Ectodermal cell (in vitro differentiated cells): ENCODE measurements around the gene STRIT1.
"Not testable (repeated sequence)": the region's sequence is repeated elsewhere in the genome, so short reads cannot be mapped to it uniquely, and the experiment has no call there.

Experiments
- H3K27ac ChIP-seq: 2 replicates; pipeline ENCODE4 v1.7.0; 2013; ENCODE audit warnings: mild to moderate bottlenecking, low read depth, low read length; ENCODE audit not compliant: insufficient read depth, poor library complexity, severe bottlenecking
- H3K27me3 ChIP-seq: 2 replicates; pipeline ENCODE4 v1.7.0; 2013; ENCODE audit warnings: mild to moderate bottlenecking, low read length; ENCODE audit not compliant: insufficient read depth, control insufficient read depth, poor library complexity, severe bottlenecking
- H3K36me3 ChIP-seq: one replicate; pipeline ENCODE4 v1.7.0; 2013; ENCODE audit warnings: low read length; ENCODE audit not compliant: control insufficient read depth, insufficient read depth
- H3K4me1 ChIP-seq: one replicate; pipeline ENCODE4 v1.7.0; 2013; ENCODE audit warnings: low read length; ENCODE audit not compliant: control insufficient read depth, insufficient read depth
- H3K4me3 ChIP-seq: 2 replicates; pipeline ENCODE4 v1.7.0; 2013; ENCODE audit warnings: low read depth, low read length, control low read depth; ENCODE audit not compliant: insufficient read depth
- H3K9me3 ChIP-seq: 2 replicates; pipeline ENCODE4 v1.7.0; 2013; ENCODE audit warnings: mild to moderate bottlenecking, low read length, moderate library complexity; ENCODE audit not compliant: control insufficient read depth
- WGBS, 2 experiments: methylation state at CpG; one replicate each; pipeline ENCODE4 v1.1.7; 2013; ENCODE audit warnings: missing lambda C conversion rate in 2 of 2; 5-methylcytosine and 5-hydroxymethylcytosine counted together

The STRIT1 gene

DNA sequence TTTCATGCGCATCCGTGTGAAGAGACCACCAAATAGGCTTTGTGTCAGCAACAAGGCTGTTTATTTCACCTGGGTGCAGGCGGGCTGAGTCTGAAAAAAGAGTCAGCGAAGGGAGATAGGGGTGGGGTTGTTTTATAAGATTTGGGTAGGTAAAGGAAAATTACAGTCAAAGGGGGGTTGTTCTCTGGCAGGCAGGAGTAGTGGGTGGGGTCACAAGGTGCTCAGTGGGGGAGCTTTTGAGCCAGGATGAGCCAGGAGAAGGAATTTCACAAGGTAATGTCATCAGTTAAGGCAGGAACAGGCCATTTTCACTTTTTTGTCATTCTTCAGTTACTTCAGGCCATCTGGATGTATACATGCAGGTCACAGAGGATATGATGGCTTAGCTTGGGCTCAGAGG, 19.0 kb downstream of the STRIT1 start:
- H3K9me3 ChIP-seq, H3K36me3 ChIP-seq, H3K4me3 ChIP-seq, H3K4me1 ChIP-seq, H3K27me3 ChIP-seq, H3K27ac ChIP-seq: not testable (repeated sequence)
- 78 to 83% methylated on average over 4 of the region's 4 CpGs for WGBS, 2 experiments

- H3K36me3 ChIP-seq: no peaks in the 10 kb centered on the region
Measured at GRCh38 chr3:155271343-155271613, 22.2 kb downstream of the STRIT1 start.

DNA sequence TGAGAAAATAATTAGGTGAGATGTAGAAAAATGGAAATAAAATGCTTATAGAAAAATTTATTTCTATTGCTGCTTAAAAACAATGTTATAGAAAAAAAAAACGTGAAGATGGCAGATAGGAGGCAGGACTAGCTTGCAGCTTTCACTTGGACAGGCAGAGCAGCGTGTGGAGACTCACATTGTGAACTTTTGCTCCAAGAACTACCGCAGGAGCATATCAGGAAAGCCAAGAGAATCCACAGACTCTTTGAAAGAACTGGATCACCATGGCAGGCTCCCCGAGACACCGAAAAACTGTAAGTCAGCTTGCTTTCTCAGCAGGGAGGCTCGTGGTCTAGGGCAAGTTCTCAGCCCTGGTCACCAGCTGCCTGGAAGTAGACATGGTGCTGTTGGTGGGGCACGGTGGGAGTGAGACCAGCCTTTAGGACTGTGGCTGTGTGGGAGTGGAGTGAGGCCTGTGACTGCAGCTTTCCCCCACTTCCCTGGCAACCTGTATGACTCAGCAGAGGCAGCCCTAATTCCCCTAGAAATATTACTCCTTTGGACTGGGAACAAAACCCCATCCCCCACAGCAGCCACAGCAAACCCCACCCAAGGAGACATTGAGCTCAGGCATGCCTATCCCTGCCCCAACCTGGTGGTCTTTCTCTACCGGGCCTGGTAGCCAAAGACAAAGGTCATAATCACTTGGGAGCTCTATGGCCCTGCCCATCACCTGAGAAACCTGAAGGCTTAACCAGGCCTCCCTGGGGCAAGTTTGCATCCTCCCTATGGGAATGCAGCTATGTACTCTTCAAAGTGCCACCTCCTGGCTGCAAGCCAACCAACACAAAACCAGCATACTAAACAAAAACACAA, 22.8 kb downstream of the STRIT1 start:
- no peaks in the 10 kb centered on the region for H3K27me3 ChIP-seq
- no peak overlapping the region for H3K4me3 ChIP-seq
- no peak overlapping the region for H3K27ac ChIP-seq
- no peaks in the 10 kb centered on the region for H3K36me3 ChIP-seq
- 89 to 90% methylated on average over 8 of the region's 8 CpGs for WGBS, 2 experiments
- no peaks in the 10 kb centered on the region for H3K9me3 ChIP-seq
- no peaks in the 10 kb centered on the region for H3K4me1 ChIP-seq

More at GRCh38 chr3:155271343-155271613, 22.2 kb downstream of the STRIT1 start:
- 64 to 77% methylated on average over 1 of the region's 1 CpG for WGBS, 2 experiments
- H3K27ac ChIP-seq: no peak overlapping the region
- no peaks in the 10 kb centered on the region for H3K27me3 ChIP-seq
- H3K4me1 ChIP-seq: no peaks in the 10 kb centered on the region
- H3K9me3 ChIP-seq: no peaks in the 10 kb centered on the region
- H3K4me3 ChIP-seq: no peak overlapping the region

- Histone ChIP-seq H3K27me3 (no peaks in the 10 kb centered on the region), H3K4me3 (no peak overlapping the region), H3K9me3 (no peaks in the 10 kb centered on the region), H3K27ac (no peak overlapping the region), H3K4me1 (no peaks in the 10 kb centered on the region), H3K36me3 (no peaks in the 10 kb centered on the region)
- WGBS, 2 experiments: 99 to 100% methylated on average over 2 to 3 of the region's 3 CpGs
Measured at GRCh38 chr3:155270063-155270462, 23.4 kb downstream of the STRIT1 start.

DNA sequence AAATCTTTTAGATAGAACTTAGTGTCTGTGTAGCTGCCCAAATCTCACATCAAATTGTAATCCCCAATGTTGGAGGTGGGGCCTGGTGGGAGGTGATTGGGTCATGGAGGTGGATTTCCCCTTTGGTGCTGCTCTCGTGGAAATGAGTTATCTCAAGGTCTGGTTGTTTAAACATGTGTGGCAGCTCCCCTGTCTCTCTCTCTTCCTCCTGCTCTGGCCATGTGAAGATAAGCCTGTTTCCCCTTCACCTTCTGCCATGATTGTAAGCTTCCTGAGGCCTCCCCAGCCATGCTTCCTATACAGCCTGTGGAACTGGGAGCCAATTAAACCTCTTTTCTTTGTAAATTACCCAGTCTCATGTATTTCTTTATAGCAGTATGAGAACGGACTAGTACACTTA, 30.6 kb downstream of the STRIT1 start:
- H3K36me3 ChIP-seq, H3K27ac ChIP-seq, H3K27me3 ChIP-seq, H3K9me3 ChIP-seq, H3K4me3 ChIP-seq, H3K4me1 ChIP-seq: not testable (repeated sequence)
- 90 to 100% methylated on average over 2 of the region's 2 CpGs for WGBS, 2 experiments

- 97 to 100% methylated on average over 1 of the region's 1 CpG for WGBS, 2 experiments
- no peaks in the 10 kb centered on the region for H3K36me3 ChIP-seq
- H3K9me3 ChIP-seq: no peaks in the 10 kb centered on the region
- H3K27me3 ChIP-seq: no peaks in the 10 kb centered on the region
- H3K4me1 ChIP-seq: no peaks in the 10 kb centered on the region
- H3K27ac ChIP-seq: no peak overlapping the region
- no peak overlapping the region for H3K4me3 ChIP-seq
Measured at GRCh38 chr3:155262295-155262694, 31.2 kb downstream of the STRIT1 start.

GRCh38 chr3:155254445-155254844, 39.0 kb downstream of the STRIT1 start:
- Histone ChIP-seq H3K27ac (no peak overlapping the region), H3K9me3 (no peaks in the 10 kb centered on the region), H3K4me3 (no peak overlapping the region), H3K36me3 (no peaks in the 10 kb centered on the region), H3K27me3 (no peaks in the 10 kb centered on the region), H3K4me1 (no peaks in the 10 kb centered on the region)
- WGBS, 2 experiments: 69 to 74% methylated on average over 2 of the region's 2 CpGs

DNA sequence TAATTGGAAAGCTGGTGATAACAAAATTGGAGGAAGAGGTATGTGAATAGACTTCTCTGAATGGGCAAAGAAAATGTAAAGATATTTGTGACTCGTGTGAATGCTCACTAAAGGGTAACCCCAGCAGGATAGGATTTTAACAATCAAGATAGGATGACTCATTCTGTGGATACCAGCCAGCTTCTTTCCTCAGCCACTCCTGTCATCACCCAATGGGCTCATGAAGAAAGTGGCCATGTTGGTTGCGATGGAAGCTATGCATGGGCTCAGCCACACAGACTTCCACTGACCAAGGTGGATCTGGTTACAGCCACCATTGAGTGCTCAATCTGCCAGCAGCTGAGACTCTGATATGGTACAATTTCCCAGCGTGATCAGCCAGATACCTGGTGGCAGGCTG, 40.9 kb downstream of the STRIT1 start:
- Histone ChIP-seq H3K9me3 (no peaks in the 10 kb centered on the region), H3K27ac (no peak overlapping the region), H3K4me1 (no peaks in the 10 kb centered on the region), H3K27me3 (no peaks in the 10 kb centered on the region), H3K36me3 (no peaks in the 10 kb centered on the region), H3K4me3 (no peak overlapping the region)
- WGBS, 2 experiments: 89 to 91% methylated on average over 3 of the region's 3 CpGs

DNA sequence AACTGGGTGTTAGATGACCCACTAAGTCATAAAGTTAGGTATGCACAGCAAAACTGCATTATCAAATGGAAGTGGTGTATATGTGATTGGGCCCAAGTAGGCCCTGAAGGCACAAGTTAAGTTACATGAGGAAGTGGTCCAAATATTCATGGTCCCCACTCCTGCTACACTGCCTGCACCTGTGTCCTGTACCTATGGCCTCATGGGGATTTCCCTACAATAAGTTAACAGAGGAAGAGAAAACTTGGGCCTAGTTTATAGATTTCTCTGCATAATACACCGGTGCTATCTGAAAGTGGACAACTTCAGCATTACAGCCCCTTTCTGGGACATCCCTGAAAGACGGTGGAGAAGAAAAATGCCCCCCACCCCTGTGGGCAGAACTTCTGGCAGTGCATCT, 41.5 kb downstream of the STRIT1 start:
- H3K27ac ChIP-seq: no peak overlapping the region
- H3K4me1 ChIP-seq: no peaks in the 10 kb centered on the region
- 50% methylated on average over 2 of the region's 2 CpGs for WGBS, 2 experiments
- H3K27me3 ChIP-seq: no peaks in the 10 kb centered on the region
- no peak overlapping the region for H3K4me3 ChIP-seq
- H3K9me3 ChIP-seq: no peaks in the 10 kb centered on the region
- H3K36me3 ChIP-seq: no peaks in the 10 kb centered on the region

DNA sequence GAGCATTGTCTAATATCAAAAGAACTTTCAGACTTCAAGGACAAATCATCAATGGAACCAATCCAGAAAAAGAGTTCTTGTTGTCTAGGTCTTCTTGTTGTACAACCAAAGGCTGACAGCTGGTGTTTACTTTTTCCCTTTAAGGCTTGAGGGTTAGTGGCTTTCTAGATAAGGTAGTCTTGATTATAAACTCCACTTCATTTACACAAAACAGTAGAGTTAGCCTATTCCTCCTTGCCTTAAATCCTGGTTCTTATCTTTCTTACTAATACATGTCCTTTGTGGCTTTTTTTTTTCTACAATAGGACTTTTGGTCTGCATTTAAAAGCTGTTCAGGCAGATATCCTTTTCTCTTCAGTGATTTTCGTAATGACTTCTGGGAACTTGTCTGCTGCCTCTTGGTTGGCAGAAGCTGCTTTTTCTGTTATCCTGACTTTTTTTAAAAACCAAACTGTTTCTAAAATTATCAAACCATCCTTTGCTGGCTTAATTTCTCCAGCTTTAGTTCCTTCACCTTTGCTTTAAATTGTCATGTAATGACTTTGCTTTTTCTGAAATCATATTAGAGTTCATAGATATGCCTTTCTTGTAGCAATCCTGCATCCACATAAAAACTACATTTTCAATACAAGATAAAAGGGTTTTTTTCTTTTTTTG, 44.8 kb downstream of the STRIT1 start:
- H3K27ac ChIP-seq: no peak overlapping the region
- H3K9me3 ChIP-seq: no peaks in the 10 kb centered on the region
- no peaks in the 10 kb centered on the region for H3K27me3 ChIP-seq
- H3K4me1 ChIP-seq: no peaks in the 10 kb centered on the region
- H3K4me3 ChIP-seq: no peak overlapping the region
- H3K36me3 ChIP-seq: no peaks in the 10 kb centered on the region
- 96 to 97% methylated on average over 1 of the region's 1 CpG for WGBS, 2 experiments
